ENCODE data around the gene RBM15.

Gene RBM15, protein sequence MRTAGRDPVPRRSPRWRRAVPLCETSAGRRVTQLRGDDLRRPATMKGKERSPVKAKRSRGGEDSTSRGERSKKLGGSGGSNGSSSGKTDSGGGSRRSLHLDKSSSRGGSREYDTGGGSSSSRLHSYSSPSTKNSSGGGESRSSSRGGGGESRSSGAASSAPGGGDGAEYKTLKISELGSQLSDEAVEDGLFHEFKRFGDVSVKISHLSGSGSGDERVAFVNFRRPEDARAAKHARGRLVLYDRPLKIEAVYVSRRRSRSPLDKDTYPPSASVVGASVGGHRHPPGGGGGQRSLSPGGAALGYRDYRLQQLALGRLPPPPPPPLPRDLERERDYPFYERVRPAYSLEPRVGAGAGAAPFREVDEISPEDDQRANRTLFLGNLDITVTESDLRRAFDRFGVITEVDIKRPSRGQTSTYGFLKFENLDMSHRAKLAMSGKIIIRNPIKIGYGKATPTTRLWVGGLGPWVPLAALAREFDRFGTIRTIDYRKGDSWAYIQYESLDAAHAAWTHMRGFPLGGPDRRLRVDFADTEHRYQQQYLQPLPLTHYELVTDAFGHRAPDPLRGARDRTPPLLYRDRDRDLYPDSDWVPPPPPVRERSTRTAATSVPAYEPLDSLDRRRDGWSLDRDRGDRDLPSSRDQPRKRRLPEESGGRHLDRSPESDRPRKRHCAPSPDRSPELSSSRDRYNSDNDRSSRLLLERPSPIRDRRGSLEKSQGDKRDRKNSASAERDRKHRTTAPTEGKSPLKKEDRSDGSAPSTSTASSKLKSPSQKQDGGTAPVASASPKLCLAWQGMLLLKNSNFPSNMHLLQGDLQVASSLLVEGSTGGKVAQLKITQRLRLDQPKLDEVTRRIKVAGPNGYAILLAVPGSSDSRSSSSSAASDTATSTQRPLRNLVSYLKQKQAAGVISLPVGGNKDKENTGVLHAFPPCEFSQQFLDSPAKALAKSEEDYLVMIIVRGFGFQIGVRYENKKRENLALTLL

GRCh38 chr1:110338886-110339406, at the start of gene RBM15:
RBM15 (plus strand) TSS chr1:110339377; CDS start chr1:110339406, 29 bp downstream.
- DNase-seq (ENCODE audit: low read depth in 2 of 2, low spot score in 1 of 2), result peak; percentile 82 to 94

DNA sequence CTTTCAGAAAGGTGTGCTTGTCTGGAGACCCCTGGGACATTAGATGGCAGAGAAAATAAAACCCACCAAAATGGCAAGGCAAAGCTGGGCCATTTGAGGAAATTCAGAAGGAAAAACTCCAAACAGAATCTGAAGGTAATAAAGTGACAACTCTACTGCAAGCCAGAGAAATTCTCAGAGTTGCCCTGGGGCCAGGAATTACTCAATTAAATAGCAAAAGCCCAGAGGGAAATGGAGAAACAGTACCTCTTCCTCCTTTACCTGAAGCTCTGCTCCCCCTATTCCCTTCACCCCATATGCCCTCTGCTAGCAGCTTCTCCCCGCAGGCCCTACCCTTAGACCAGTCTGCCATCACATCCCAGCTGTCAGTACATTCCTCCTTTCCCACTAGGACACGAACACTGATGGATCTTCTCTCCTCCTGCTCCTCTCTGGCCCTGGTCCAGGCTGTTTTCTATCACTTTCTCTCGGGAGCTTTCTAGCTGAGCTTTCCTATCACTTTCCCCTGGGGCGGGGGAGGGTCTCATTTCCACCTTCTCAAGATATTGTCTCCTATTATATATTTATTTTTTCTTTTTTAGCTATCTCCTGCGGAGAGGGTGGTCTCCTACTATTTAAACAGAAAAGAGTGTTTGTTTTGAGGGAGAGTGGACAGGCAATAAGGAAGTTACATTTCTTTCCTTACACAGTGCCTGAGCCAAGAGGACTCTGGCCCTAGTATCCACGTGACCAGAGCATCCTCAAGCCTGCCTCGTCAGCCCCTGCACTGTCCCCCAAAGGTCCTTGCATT, 47.7 kb upstream of the RBM15 start:
- DNase-seq (ENCODE audit: low read depth in 2 of 2, low spot score in 1 of 2), result no peak

DNA sequence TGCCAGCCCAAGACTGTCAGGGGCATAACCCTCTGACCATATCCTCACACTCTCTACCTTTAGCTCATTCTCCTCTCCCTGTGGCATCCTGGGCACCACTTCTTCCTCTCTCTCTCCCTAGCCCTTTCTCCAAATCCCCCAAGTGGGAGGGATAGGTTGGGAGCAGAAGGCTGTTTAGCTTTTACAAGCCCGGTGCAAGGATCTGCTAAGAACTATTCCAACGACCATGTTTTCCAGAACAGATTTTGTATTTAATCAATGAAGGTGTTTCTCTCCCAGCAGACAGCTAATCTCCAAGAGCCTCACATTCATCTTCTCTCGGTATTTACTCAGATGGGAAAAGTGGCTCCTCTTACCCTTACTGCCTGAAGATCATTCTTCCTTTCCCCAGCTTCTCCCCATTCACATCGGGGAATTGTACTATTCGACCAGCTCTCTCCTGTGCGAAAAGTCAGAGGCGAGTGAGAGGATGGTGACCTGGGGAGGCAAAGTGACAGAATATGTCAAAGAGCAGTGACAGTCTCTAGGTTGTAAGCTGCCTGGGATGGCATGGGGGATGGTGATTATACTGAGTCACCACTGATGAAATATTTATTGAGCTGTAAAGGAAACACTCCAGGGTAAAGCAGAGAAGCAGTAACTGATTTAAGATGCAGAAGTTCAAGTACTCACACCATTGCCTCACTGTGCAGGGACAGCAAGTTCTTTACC, 47.0 kb upstream of the RBM15 start:
- no peak for DNase-seq (ENCODE audit: low read depth in 2 of 2, low spot score in 1 of 2)

- no peak for DNase-seq (ENCODE audit: low read depth in 2 of 2, low spot score in 1 of 2)
These were observed 45.5 kb upstream of the RBM15 start for GRCh38 chr1:110293601-110294104.

- DNase-seq (ENCODE audit: low read depth in 2 of 2, low spot score in 1 of 2), result no peak
These were observed 44.9 kb upstream of the RBM15 start for GRCh38 chr1:110294308-110294707.

GRCh38 chr1:110298991-110299390, 40.2 kb upstream of the RBM15 start:
- DNase-seq (ENCODE audit: low read depth in 2 of 2, low spot score in 1 of 2), result no peak

- DNase-seq (ENCODE audit: low read depth in 2 of 2, low spot score in 1 of 2), result no peak
These were observed 38.6 kb upstream of the RBM15 start for GRCh38 chr1:110300412-110301085.

DNA sequence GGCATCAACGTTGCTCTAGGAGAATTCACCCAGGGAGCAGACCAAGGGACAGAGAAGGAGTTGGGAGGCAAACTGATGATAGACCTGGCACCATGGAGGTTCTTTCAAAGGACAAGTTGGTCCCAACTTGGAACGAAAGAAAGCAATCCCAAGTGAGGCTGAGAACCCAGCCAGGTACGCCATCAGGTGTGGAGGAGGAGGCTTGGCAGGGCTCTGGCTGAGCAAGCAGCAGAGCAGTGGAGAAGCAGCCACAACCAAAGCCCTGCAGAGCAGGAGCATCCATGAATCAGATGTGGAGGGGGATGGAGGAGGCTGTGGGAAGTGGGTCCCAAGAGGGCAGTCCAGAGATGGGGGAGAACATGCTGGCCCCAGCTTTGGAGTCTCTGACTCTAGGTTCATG, 36.3 kb upstream of the RBM15 start:
- DNase-seq (ENCODE audit: low read depth in 2 of 2, low spot score in 1 of 2), result no peak

DNA sequence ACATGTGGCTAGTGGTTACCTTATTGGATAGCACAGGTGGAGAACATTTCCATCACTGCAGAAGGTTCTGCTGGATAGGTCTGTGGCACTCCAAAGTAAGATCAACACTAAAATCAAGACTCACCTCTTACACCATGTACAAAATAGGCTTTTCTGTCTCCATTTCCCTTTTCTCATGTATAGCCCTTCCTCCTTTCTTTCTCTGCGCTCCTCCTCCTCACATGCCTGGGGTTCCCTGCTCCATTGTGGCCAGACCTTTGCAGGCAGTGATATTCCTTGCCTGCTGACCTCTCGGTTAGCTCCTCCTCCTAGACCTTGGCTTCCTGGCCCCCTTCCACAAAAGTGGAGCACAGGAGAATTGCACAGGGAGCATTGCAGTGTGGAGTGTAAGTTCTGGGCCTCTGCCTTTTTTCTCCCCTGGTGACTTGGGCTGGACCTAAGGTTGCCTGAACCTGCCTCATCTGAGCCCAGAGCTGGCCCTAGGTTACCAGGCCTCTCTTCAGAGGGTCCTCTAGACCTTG, 33.2 kb upstream of the RBM15 start:
- DNase-seq (ENCODE audit: low read depth in 2 of 2, low spot score in 1 of 2), result no peak

DNA sequence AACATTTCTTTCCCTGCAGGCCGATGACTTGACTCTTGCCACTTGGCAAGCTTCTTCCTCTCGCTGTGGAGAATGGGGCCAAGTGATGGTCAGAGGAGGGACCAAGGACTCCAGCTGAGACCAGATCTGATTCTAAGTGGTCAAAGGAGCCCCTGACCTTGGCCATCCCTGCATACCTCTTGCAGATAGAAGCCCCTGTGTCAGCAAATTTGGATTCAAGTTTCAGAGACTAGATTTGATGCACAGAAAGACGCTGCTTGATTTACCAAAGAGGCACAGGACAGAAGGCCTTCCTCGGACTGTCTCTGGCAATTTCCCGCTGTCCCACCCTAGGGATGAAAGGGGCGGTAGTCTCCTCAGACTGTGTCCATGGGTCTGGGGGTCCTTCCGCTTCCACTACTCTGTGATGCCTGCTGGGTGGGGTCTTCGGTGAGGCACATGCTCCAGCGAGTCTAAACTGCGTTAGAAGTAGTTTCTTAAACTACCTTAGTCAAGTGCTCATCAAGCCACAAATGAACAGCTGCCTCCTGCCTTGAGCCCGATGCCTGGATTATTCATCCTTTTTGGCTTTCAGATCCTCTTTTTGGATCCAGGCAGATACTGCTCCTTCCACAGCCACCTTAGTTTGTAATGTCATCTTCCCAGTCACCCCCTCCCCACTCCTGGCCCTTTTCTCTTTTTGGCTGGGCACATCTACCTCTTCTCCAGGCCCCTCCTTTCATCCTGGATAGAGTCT, 31.8 kb upstream of the RBM15 start:
- no peak for DNase-seq (ENCODE audit: low read depth in 2 of 2, low spot score in 1 of 2)

- no peak for DNase-seq (ENCODE audit: low read depth in 2 of 2, low spot score in 1 of 2)
These were observed 30.9 kb upstream of the RBM15 start for GRCh38 chr1:110308247-110308646.

DNA sequence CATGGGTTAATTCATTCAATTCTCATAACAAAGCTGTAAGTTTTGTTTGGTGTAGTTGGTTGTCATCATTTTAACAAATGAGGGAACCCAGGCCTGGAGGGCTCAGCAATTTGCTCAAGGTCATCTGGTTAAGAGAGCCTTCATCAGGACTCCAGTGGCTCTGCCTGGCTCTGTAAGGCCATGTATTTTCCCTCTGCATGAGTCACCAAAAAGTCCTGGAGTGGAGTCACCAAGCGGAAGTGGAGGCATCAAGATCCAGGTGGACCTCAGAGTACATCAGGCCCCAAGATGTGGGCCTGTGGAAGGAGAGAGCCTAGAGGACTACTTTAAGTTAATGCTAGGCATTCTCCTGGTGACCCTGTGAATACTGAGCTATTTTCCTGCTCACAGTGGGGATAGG, 30.0 kb upstream of the RBM15 start:
- no peak for DNase-seq (ENCODE audit: low read depth in 2 of 2, low spot score in 1 of 2)

GRCh38 chr1:110309767-110310166, 29.4 kb upstream of the RBM15 start:
- DNase-seq (ENCODE audit: low read depth in 2 of 2, low spot score in 1 of 2), result no peak

DNA sequence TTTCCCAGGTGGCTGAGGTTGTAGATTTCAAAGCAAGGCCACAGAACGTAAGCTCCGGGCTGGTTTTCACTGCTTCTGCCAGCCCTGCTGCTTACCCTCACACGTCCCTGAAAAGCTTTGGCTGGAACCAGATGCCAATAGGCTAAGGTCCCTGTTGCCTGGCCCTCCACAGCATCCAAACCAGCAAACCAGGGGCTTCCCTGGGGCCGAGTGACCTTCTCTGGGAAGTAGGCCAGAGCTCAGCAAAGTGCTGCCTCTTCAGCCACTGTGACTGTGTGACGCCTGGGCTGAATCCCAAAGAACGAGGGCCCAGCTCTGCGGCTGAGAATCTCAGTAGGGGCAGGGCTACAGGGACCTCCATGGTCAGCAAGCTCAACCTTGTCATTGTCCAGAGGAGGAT, 28.9 kb upstream of the RBM15 start:
- DNase-seq (ENCODE audit: low read depth in 2 of 2, low spot score in 1 of 2), result no peak

DNA sequence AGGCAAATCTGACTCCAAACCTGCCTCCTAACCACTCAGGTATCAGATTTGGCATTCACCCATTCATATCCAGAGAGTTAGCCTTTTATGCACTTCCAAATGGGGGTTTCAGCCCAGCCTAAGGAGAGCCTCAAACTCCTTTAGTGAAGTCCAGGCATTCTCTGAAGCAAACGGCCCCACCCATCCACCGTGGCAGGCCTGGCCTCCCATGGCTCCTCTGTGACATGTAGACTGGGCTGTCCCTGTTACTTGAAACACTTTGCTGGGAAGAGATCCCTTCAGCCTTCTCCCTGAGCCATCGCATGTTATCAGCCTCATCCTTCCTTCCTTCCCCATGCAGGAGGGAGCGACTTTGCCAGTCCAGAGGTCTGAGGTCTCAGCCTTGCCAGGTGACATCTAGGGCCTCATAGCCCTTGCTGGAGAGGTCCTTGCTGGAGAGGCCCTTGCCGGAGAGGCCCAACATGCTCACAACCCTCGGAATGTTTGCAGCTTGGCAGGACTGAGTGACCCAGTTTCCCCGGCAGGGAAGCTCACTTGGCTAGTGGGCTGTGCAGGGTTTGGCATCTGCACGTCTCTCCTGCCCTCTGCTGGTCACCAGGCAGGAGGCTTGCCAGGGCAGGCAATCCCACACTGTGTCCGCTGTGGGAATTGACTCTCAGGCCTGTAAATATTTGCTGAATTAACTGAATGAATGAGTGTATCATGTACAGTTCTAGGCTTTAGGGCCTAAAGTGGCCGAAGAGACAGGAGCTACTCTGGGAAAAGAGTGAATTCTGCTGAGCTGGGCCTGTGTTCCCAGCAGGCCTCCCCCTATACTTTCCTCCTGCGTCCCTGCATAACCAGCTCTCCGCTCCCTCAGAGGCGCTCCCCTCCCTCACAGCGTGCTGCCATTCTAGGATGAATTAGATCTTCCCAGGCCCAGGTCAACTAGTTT, 26.7 kb upstream of the RBM15 start:
- peak; percentile 34 to 54 for DNase-seq (ENCODE audit: low read depth in 2 of 2, low spot score in 1 of 2)

DNA sequence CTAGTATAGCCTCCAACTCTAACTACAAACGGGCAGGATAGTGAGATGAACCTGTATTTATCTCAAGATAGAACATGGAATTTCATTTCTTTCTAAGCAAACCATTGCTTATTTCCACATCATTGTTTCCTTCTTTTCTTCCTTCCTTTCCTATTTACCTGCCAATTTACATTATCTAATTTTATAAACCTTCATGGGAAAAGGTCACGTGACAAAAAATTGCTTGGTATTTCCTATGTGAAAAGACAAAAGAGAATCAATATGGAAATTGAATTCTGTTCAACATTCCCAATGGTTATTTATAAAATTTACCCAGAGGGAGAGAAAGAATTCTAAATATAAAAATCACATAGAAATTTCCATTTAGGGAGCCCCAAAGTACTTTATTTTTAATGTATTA, 22.4 kb upstream of the RBM15 start:
- DNase-seq (ENCODE audit: low read depth in 2 of 2, low spot score in 1 of 2), result no peak

- no peak for DNase-seq (ENCODE audit: low read depth in 2 of 2, low spot score in 1 of 2)
These were observed 21.1 kb upstream of the RBM15 start for GRCh38 chr1:110318046-110318445.
